Measurements from ENCODE around the gene LVRN. TPM values are rescaled to one million over a fixed set of nuclear protein-coding genes. Genes with fewer than 3 reads are reported as not detected.

The LVRN gene
- total RNA-seq, 1 experiment from 2014 or later, result 1.9 TPM

GRCh38 chr5:116037236-116037822, 75.1 kb downstream of the LVRN start:
- POLR2A ChIA-PET, result interaction anchor here (1.3 to 2.0 kb wide), 2 partner anchors 112 to 657 kb away, joined by 4 read pairs; no protein-coding TSS in a partner anchor
- peak overlapping the region; percentile 45; the same call in 1 of the 2 replicates for H3K27ac ChIP-seq (ENCODE audit: low read depth, low read length)
- H3K9ac ChIP-seq (ENCODE audit: low read length), result peak overlapping the region; percentile 30
- DNase-seq (ENCODE audit: low read depth, low spot score) (peak; percentile 57), ATAC-seq (peak; percentile 65)
- H3K4me3 ChIP-seq (replicated peaks in 1 of 2; ENCODE audit: low read depth in 1 of 2, low read length in 2 of 2), result no peak overlapping the region
- TF ChIP-seq RAD21 (IDR thresholded peaks at IDR 0.05; ENCODE audit: low read depth) (peak; percentile 63), ELF1 (IDR thresholded peaks at IDR 0.05; ENCODE audit: borderline replicate concordance, low read depth) (no peak; the same call in 1 of the 2 replicates), CBX3 (IDR thresholded peaks at IDR 0.05; ENCODE audit: low read depth) (peak; percentile 61; the same call in 1 of the 2 replicates), SRF (IDR thresholded peaks at IDR 0.05; ENCODE audit: low read depth) (no peak), CTCF (IDR thresholded peaks at IDR 0.05 in 2 of 3, conservative IDR thresholded peaks at IDR 0.05 in 1 of 3; ENCODE audit: borderline replicate concordance in 1 of 3, insufficient read depth in 1 of 3, low read depth in 2 of 3, low read length in 2 of 3) (peak; percentile 45 to 54 (median 54); a peak in 5 of 6 replicates), FOSL1 (IDR thresholded peaks at IDR 0.05; ENCODE audit: low read depth) (peak; percentile 57), JUND (IDR thresholded peaks at IDR 0.05) (peak; percentile 67), SP1 (IDR thresholded peaks at IDR 0.05; ENCODE audit: low read depth) (peak; percentile 49; the same call in 1 of the 2 replicates)
- peaks cover 15 to 73% of the 10 kb centered on the region in 2 experiments for H3K4me1 ChIP-seq (ENCODE audit: control insufficient read depth in 1 of 2, insufficient read depth in 2 of 2, low read length in 2 of 2)
- H3K36me3 ChIP-seq (ENCODE audit: control insufficient read depth in 1 of 2, insufficient read depth in 2 of 2, low read length in 2 of 2), result peaks cover 0 to 8% of the 10 kb centered on the region in 2 experiments; a peak in 1 of 4 replicates
- H3K9me3 ChIP-seq (ENCODE audit: control insufficient read depth in 1 of 2, insufficient read depth in 1 of 2, low read depth in 1 of 2, low read length in 2 of 2), result no peaks in the 10 kb centered on the region
- no peaks in the 10 kb centered on the region for H3K9me2 ChIP-seq (ENCODE audit: insufficient read depth)
- peak overlapping the region; percentile 36 for H3K4me2 ChIP-seq (ENCODE audit: low read length)
- no peaks in the 10 kb centered on the region for H4K20me1 ChIP-seq (ENCODE audit: insufficient read depth)
- no peaks in the 10 kb centered on the region for H3K27me3 ChIP-seq (ENCODE audit: insufficient read depth, low read length)
- CTCF ChIA-PET, result interaction anchor here (1.0 to 1.7 kb wide), 3 partner anchors 31 to 150 kb away, joined by 3 to 7 read pairs (median 3); no protein-coding TSS in a partner anchor
- RAD21 ChIA-PET (ENCODE audit: low non-redundant PET in 1 of 2, low total read pairs in 2 of 2, uncharacterized antibody in 2 of 2, unreplicated experiment in 2 of 2), result no interaction called here
- intact Hi-C loops (cut with micrococcal nuclease), result no loop called here
- no peaks in the 10 kb centered on the region for H3K79me2 ChIP-seq (ENCODE audit: insufficient read depth, low read length)
- peak overlapping the region; percentile 54 for H2AFZ ChIP-seq (ENCODE audit: low read depth, low read length, poor library complexity, severe bottlenecking)
- BruUV-seq (replicated peaks), result no TSS peak

Measured in HCT116 (cell line).